ENCODE results near the gene HS2ST1.

- no peak for TF ChIP-seq CTCF (IDR thresholded peaks at IDR 0.05)
- TF ChIP-seq EP300 (IDR thresholded peaks at IDR 0.05): no peak
- TF ChIP-seq POLR2A (IDR thresholded peaks at IDR 0.05): no peak
These were observed 73.0 kb downstream of the HS2ST1 start for GRCh38 chr1:86987446-86987845.

All from ovary (tissue), 3 donors.